Endothelial cell of umbilical vein (primary cell): ENCODE data around the gene MEF2A. TPM values are rescaled to one million over a fixed set of nuclear protein-coding genes. Genes with fewer than 3 reads are reported as not detected.

Experiments
- BruUV-seq: library from RNA; stranded (reverse); fragments of 400-500 nt; replicated peaks from 2 replicates; lab custom pipeline; 2021; lab: Mats Ljungman, UMichigan
- CTCF ChIA-PET: fragments of 300-600, 350-600 bp; sonication (Branson Sonifier 250); formaldehyde crosslinking; loops from one replicate; lab custom pipeline; 2021; ENCODE audit warnings: antibody characterized with exemption, inconsistent platforms; lab: Charles Lee
- POLR2A ChIA-PET: fragments of 300-600, 350-600 bp; sonication (Branson Sonifier 250); formaldehyde crosslinking; loops from one replicate; lab custom pipeline; 2021; ENCODE audit warnings: antibody characterized with exemption, inconsistent platforms; lab: Charles Lee
- DNase-seq: peaks from one replicate; pipeline ENCODE4 v3.0.0-alpha.2; 2011; ENCODE audit warnings: low read depth, low spot score
- FAIRE-seq: peaks from 2 replicates; lab custom pipeline; 2011; peaks lifted over from hg19 to GRCh38; lab: Jason Lieb, UNC
- H2AFZ ChIP-seq: 2 replicates; pipeline ENCODE4 v1.6.0; 2012; ENCODE audit warnings: low read depth, low read length, control low read depth, inconsistent platforms
- H3K27ac ChIP-seq: 2 replicates; pipeline ENCODE4 v1.5.1; 2011; ENCODE audit warnings: low read depth, mild to moderate bottlenecking, control low read depth, low read length, moderate library complexity; ENCODE audit not compliant: insufficient read depth
- H3K27me3 ChIP-seq, 2 experiments: 2 replicates each; pipeline versions ENCODE4 v1.6.0 to v1.6.1; 2011; ENCODE audit warnings: low read length in 2 of 2, mixed read lengths in 1 of 2; ENCODE audit not compliant: control insufficient read depth in 2 of 2, insufficient read depth in 2 of 2
- H3K36me3 ChIP-seq, 2 experiments: 2 replicates in 1 of 2; 3 replicates in 1 of 2; pipeline ENCODE4 v1.5.1; 2011; ENCODE audit warnings: low read length in 2 of 2, mild to moderate bottlenecking in 1 of 2, moderate library complexity in 1 of 2; ENCODE audit not compliant: control insufficient read depth in 2 of 2, insufficient read depth in 2 of 2; ENCODE audit errors: extremely low read depth in 1 of 2
- H3K4me1 ChIP-seq: 3 replicates; pipeline ENCODE4 v1.5.1; 2011; ENCODE audit warnings: mild to moderate bottlenecking, low read length; ENCODE audit not compliant: control insufficient read depth, insufficient read depth; ENCODE audit errors: extremely low read depth
- H3K4me2 ChIP-seq: 2 replicates; pipeline ENCODE4 v1.6.1; 2011; ENCODE audit warnings: low read length, control low read depth, mixed read lengths; ENCODE audit not compliant: insufficient read depth
- H3K4me3 ChIP-seq, 3 experiments: fragments of 200-600 bp in 1 of 3; sonication (generic), shearing (Covaris generic) in 1 of 3; replicated peaks in 1 of 3; 2 replicates each; pipeline ENCODE4 v1.5.1; 2011 to 2016; ENCODE audit warnings: control low read depth in 3 of 3, low read length in 3 of 3, mild to moderate bottlenecking in 2 of 3, inconsistent platforms in 1 of 3, low read depth in 1 of 3, moderate library complexity in 1 of 3; ENCODE audit not compliant: insufficient read depth in 1 of 3
- H3K79me2 ChIP-seq: 2 replicates; pipeline ENCODE4 v1.6.0; 2012; ENCODE audit warnings: low read length, inconsistent platforms; ENCODE audit not compliant: control insufficient read depth, insufficient read depth
- H3K9ac ChIP-seq: replicated peaks from 2 replicates; pipeline ENCODE3; 2011; ENCODE audit warnings: low read length, control low read depth; ENCODE audit not compliant: insufficient read depth; ENCODE audit errors: extremely low read depth
- H3K9me1 ChIP-seq: replicated peaks from 3 replicates; pipeline ENCODE4 v1.6.0; 2011; ENCODE audit warnings: mild to moderate bottlenecking, low read length; ENCODE audit not compliant: control insufficient read depth, insufficient read depth; ENCODE audit errors: extremely low read depth
- H3K9me3 ChIP-seq: replicated peaks from 2 replicates; pipeline ENCODE4 v1.5.1; 2012; ENCODE audit warnings: low read length, inconsistent platforms; ENCODE audit not compliant: control insufficient read depth, insufficient read depth
- H4K20me1 ChIP-seq: replicated peaks from 2 replicates; pipeline ENCODE3; 2011; ENCODE audit warnings: mild to moderate bottlenecking, low read length; ENCODE audit not compliant: control insufficient read depth, insufficient read depth; ENCODE audit errors: extremely low read depth
- CTCF ChIP-seq, 2 donors: IDR thresholded peaks; 1 replicate in 1 of 2; 2 replicates in 1 of 2; pipeline ENCODE4 v1.5.1; 2011; ENCODE audit warnings: low read length in 2 of 2, mild to moderate bottlenecking in 2 of 2, moderate library complexity in 2 of 2, control low read depth in 1 of 2, inconsistent platforms in 1 of 2, low read depth in 1 of 2; ENCODE audit not compliant: insufficient read depth in 1 of 2; ENCODE audit errors: extremely low read depth in 1 of 2
- EZH2 ChIP-seq: IDR thresholded peaks from 2 replicates; pipeline ENCODE4 v1.6.1; 2012; ENCODE audit warnings: borderline replicate concordance, low read depth, mild to moderate bottlenecking, moderate library complexity, low read length, inconsistent platforms; ENCODE audit not compliant: severe bottlenecking
- FOS ChIP-seq: IDR thresholded peaks from 2 replicates; pipeline ENCODE4 v1.6.1; 2011; ENCODE audit warnings: mild to moderate bottlenecking, low read length, moderate library complexity, borderline replicate concordance; ENCODE audit not compliant: insufficient read depth
- GATA2 ChIP-seq: IDR thresholded peaks from 2 replicates; pipeline ENCODE4 v1.7.0; 2011; ENCODE audit warnings: low read depth, mild to moderate bottlenecking, moderate library complexity, mixed read lengths, low read length; ENCODE audit not compliant: insufficient read length, insufficient read depth
- JUN ChIP-seq: IDR thresholded peaks from 2 replicates; pipeline ENCODE4 v1.6.1; 2011; ENCODE audit warnings: borderline replicate concordance, low read depth; ENCODE audit not compliant: insufficient read length, insufficient read depth
- MAX ChIP-seq: IDR thresholded peaks from 2 replicates; pipeline ENCODE4 v1.6.1; 2011; ENCODE audit not compliant: insufficient read depth, insufficient read length
- MYC ChIP-seq: IDR thresholded peaks from one replicate; pipeline ENCODE4 v1.6.1; 2011; ENCODE audit warnings: mild to moderate bottlenecking, low read depth, low read length
- POLR2A ChIP-seq: IDR thresholded peaks from 2 replicates; pipeline ENCODE4 v1.6.1; 2012; ENCODE audit warnings: low read depth, mild to moderate bottlenecking, control low read depth, low read length
- POLR2AphosphoS5 ChIP-seq: IDR thresholded peaks from 2 replicates; pipeline ENCODE4 v1.6.1; 2012; ENCODE audit warnings: low read depth, mild to moderate bottlenecking, control low read depth, low read length, moderate library complexity; ENCODE audit not compliant: insufficient read depth
- dilution Hi-C: fragments of 300-500 bp; cut with MboI; formaldehyde crosslinking; loops from one replicate; pipeline ENCODE4 v1.15.0; 2019; ENCODE audit warnings: low sequenced_read_pairs; ENCODE audit not compliant: extremely low pct_ligation_motif_present
- intact Hi-C: fragments of 100-400 bp; cut with micrococcal nuclease; formaldehyde crosslinking; loops from one replicate; pipeline ENCODE4 v1.10.0; 2022
- polyA plus RNA-seq, 4 experiments: library from polyadenylated mRNA; depleted of rRNA in 3 of 4; stranded (reverse) in 3 of 4; unstranded in 1 of 4; fragments of >200 nt; gene quantifications; 2 replicates each; pipeline versions ENCODE4 v1.2.1 to v1.2.3, GENCODE V29; 2011 to 2012; ENCODE audit warnings: missing spikeins in 1 of 4
- total RNA-seq: library from RNA; stranded (reverse); gene quantifications from 2 replicates; pipeline ENCODE4 v1.2.3, GENCODE V29; 2021

Gene MEF2A
- total and polyA plus RNA-seq, 2 donors (not counting 3 experiments of a cell fraction or from before 2014, with no cell fraction given) = 38.0 to 45.3 TPM

GRCh38 chr15:99707473-99708270, 141.9 kb downstream of the MEF2A start:
- CTCF ChIA-PET = interaction anchor here (0.7 to 6.1 kb wide), 12 partner anchors 9 to 435 kb away, joined by 3 to 230 read pairs (median 3); no protein-coding TSS in a partner anchor
- H2AFZ ChIP-seq = no peak overlapping the region
- dilution Hi-C loops = loop anchor here (25.0 kb wide), 1 partner anchor 420 kb away; no protein-coding TSS in a partner anchor
- peak overlapping the region; percentile 62 for H3K4me2 ChIP-seq
- peak; percentile 8 for FAIRE-seq
- POLR2A ChIA-PET = no interaction called here
- H3K27me3 ChIP-seq = no peaks in the 10 kb centered on the region
- peak; percentile 28 for DNase-seq
- H3K27ac ChIP-seq = peak overlapping the region; percentile 60
- H3K4me3 ChIP-seq = no peak overlapping the region
- H3K36me3 ChIP-seq = peaks cover 2 to 12% of the 10 kb centered on the region in 2 experiments
- H3K9me1 ChIP-seq = no peaks in the 10 kb centered on the region
- no peaks in the 10 kb centered on the region for H3K79me2 ChIP-seq
- H3K9ac ChIP-seq = peak overlapping the region; percentile 26
- peaks cover 45% of the 10 kb centered on the region for H3K4me1 ChIP-seq
- no peaks in the 10 kb centered on the region for H4K20me1 ChIP-seq
- TF ChIP-seq JUN = no peak
- TF ChIP-seq GATA2 = no peak
- TF ChIP-seq POLR2A = no peak
- no peak for TF ChIP-seq MYC
- TF ChIP-seq MAX = no peak
- no peak for TF ChIP-seq EZH2
- TF ChIP-seq POLR2AphosphoS5 = no peak
- no peak for TF ChIP-seq FOS
- TF ChIP-seq CTCF (IDR thresholded peaks at IDR 0.05; ENCODE audit: extremely low read depth in 1 of 2, insufficient read depth in 1 of 2, low read depth in 1 of 2, low read length in 2 of 2) = no peak
- no TSS peak for BruUV-seq
- intact Hi-C loops = loop anchor here (1.0 kb wide), 4 partner anchors 26 to 456 kb away; partner anchors contain the start of genes LRRC28 and LYSMD4
- no peaks in the 10 kb centered on the region for H3K9me3 ChIP-seq
